ENCODE data around the gene SLC46A1. TPM values are rescaled to one million over a fixed set of nuclear protein-coding genes. Genes with fewer than 3 reads are reported as not detected.

The SLC46A1 gene
- total and polyA plus RNA-seq, 2 donors (not counting 1 experiment from before 2014, with no cell fraction given) = 2.5 to 4.3 TPM

GRCh38 chr17:28447396-28447760, 41.4 kb upstream of the SLC46A1 start:
- H3K27me3 ChIP-seq (replicated peaks in 1 of 4; ENCODE audit: control extremely low read depth in 1 of 4, control insufficient read depth in 3 of 4, insufficient read depth in 4 of 4, low read length in 3 of 4) = peaks cover 0 to 2% (median 0%) of the 10 kb centered on the region in 4 experiments
- POLR2A ChIA-PET = no interaction called here
- no peaks in the 10 kb centered on the region for H3K4me1 ChIP-seq (ENCODE audit: control insufficient read depth in 2 of 2, insufficient read depth in 2 of 2, low read length in 2 of 2)
- peaks cover 10% of the 10 kb centered on the region for H3K9me3 Mint-ChIP-seq (ENCODE audit: insufficient read depth)
- H3K9ac ChIP-seq (ENCODE audit: low read length) = no peak overlapping the region
- CTCF ChIA-PET = no interaction called here
- WGBS (ENCODE audit: insufficient coverage) = 85% methylated on average over 3 of the region's 5 CpGs
- H3K36me3 ChIP-seq (replicated peaks in 1 of 2; ENCODE audit: control extremely low read depth in 1 of 2, control insufficient read depth in 1 of 2, extremely low read depth in 1 of 2, insufficient read depth in 2 of 2, low read length in 1 of 2) = no peaks in the 10 kb centered on the region
- peaks cover 24% of the 10 kb centered on the region for H3K27me3 Mint-ChIP-seq
- H3K9me3 ChIP-seq (ENCODE audit: control extremely low read depth in 1 of 3, control insufficient read depth in 2 of 3, insufficient read depth in 1 of 3, low read length in 2 of 3) = peaks cover 0 to 6% (median 0%) of the 10 kb centered on the region in 3 donors
- H3K27ac ChIP-seq (ENCODE audit: low read length in 2 of 2) = no peak overlapping the region
- ATAC-seq (ENCODE audit: low read depth) = no peak
- no peak overlapping the region for H3K4me2 ChIP-seq (replicated peaks; ENCODE audit: low read depth, low read length, poor library complexity, severe bottlenecking)
- H3K4me3 ChIP-seq (ENCODE audit: control extremely low read depth in 1 of 5, extremely low read depth in 1 of 5, insufficient read depth in 1 of 5, low read depth in 2 of 5, low read length in 4 of 5) = no peak overlapping the region
- H3K4me3 Mint-ChIP-seq = no peak overlapping the region
- no peaks in the 10 kb centered on the region for H3K4me1 Mint-ChIP-seq
- H3K79me2 ChIP-seq (ENCODE audit: control insufficient read depth, insufficient read depth, low read length) = no peaks in the 10 kb centered on the region
- no peaks in the 10 kb centered on the region for H4K20me1 ChIP-seq (ENCODE audit: control insufficient read depth, insufficient read depth, low read length, poor library complexity, severe bottlenecking)
- H2AFZ ChIP-seq (ENCODE audit: insufficient read depth, low read depth, low read length, poor library complexity, severe bottlenecking) = no peak overlapping the region
- no peak for TF ChIP-seq EZH2 (IDR thresholded peaks at IDR 0.05; ENCODE audit: borderline replicate concordance, insufficient read depth, low read depth, low read length, poor library complexity, severe bottlenecking)
- no peak for TF ChIP-seq CTCF (IDR thresholded peaks at IDR 0.05)
- intact Hi-C loops (cut with micrococcal nuclease) = no loop called here
- H3K27ac Mint-ChIP-seq = no peak overlapping the region
- no peak for DNase-seq

- Histone ChIP-seq H3K9ac (ENCODE audit: low read length) (no peak overlapping the region), H3K4me2 (replicated peaks; ENCODE audit: low read depth, low read length, poor library complexity, severe bottlenecking) (no peak overlapping the region), H3K9me3 (ENCODE audit: control extremely low read depth in 1 of 3, control insufficient read depth in 2 of 3, insufficient read depth in 1 of 3, low read length in 2 of 3) (peaks cover 0 to 7% (median 0%) of the 10 kb centered on the region in 3 donors), H3K27me3 (replicated peaks in 1 of 4; ENCODE audit: control extremely low read depth in 1 of 4, control insufficient read depth in 3 of 4, insufficient read depth in 4 of 4, low read length in 3 of 4) (peaks cover 0 to 2% (median 0%) of the 10 kb centered on the region in 4 experiments), H3K79me2 (ENCODE audit: control insufficient read depth, insufficient read depth, low read length) (no peaks in the 10 kb centered on the region), H3K4me3 (ENCODE audit: control extremely low read depth in 1 of 5, extremely low read depth in 1 of 5, insufficient read depth in 1 of 5, low read depth in 2 of 5, low read length in 4 of 5) (no peak overlapping the region), H2AFZ (ENCODE audit: insufficient read depth, low read depth, low read length, poor library complexity, severe bottlenecking) (no peak overlapping the region), H3K36me3 (replicated peaks in 1 of 2; ENCODE audit: control extremely low read depth in 1 of 2, control insufficient read depth in 1 of 2, extremely low read depth in 1 of 2, insufficient read depth in 2 of 2, low read length in 1 of 2) (no peaks in the 10 kb centered on the region), H4K20me1 (ENCODE audit: control insufficient read depth, insufficient read depth, low read length, poor library complexity, severe bottlenecking) (no peaks in the 10 kb centered on the region), H3K4me1 (ENCODE audit: control insufficient read depth in 2 of 2, insufficient read depth in 2 of 2, low read length in 2 of 2) (no peaks in the 10 kb centered on the region), H3K27ac (ENCODE audit: low read length in 2 of 2) (no peak overlapping the region)
- no peaks in the 10 kb centered on the region for H3K4me1 Mint-ChIP-seq
- ATAC-seq (ENCODE audit: low read depth) (no peak), DNase-seq (no peak)
- no peak overlapping the region for H3K4me3 Mint-ChIP-seq
- peaks cover 10% of the 10 kb centered on the region for H3K9me3 Mint-ChIP-seq (ENCODE audit: insufficient read depth)
- TF ChIP-seq EZH2 (IDR thresholded peaks at IDR 0.05; ENCODE audit: borderline replicate concordance, insufficient read depth, low read depth, low read length, poor library complexity, severe bottlenecking) = no peak
- no peak for TF ChIP-seq CTCF (IDR thresholded peaks at IDR 0.05)
- whole genome bisulfite sequencing (ENCODE audit: insufficient coverage) = 91% methylated on average over 5 of the region's 8 CpGs
- ChIA-PET CTCF (no interaction called here), POLR2A (no interaction called here)
- no peak overlapping the region for H3K27ac Mint-ChIP-seq
- peaks cover 27% of the 10 kb centered on the region for H3K27me3 Mint-ChIP-seq
- intact Hi-C loops (cut with micrococcal nuclease) = no loop called here
Measured at GRCh38 chr17:28446716-28447395, 40.8 kb upstream of the SLC46A1 start.
